Heart right ventricle (tissue), 16 donors: Measurements from ENCODE around the gene SPARC. TPM values are rescaled to one million over a fixed set of nuclear protein-coding genes. Genes with fewer than 3 reads are reported as not detected.

Source experiments
- ATAC-seq, 8 donors: fragments of 200-7000 bp; cut with Tn5 transposase; one replicate each; pipeline ENCODE4 v1.9.1; 2020; ENCODE audit warnings: mild to moderate bottlenecking in 8 of 8, moderate library complexity in 8 of 8, moderate number of reproducible peaks in 1 of 8
- DNase-seq, 2 donors: peaks; one replicate each; pipeline ENCODE4 v3.0.0-alpha.2; 2020
- H3K27ac ChIP-seq, 10 donors: fragments of 200-600 bp; sonication (generic) in 2 of 10; one replicate each; pipeline versions ENCODE4 v1.5.0 to v1.8.0; 2020 to 2022; ENCODE audit warnings: mild to moderate bottlenecking in 3 of 10
- H3K27me3 ChIP-seq, 7 donors: fragments of 200-600 bp; one replicate each; pipeline ENCODE4 v1.8.0; 2021 to 2022; ENCODE audit warnings: mild to moderate bottlenecking in 2 of 7
- H3K36me3 ChIP-seq, 9 donors: fragments of 200-600 bp; sonication (generic) in 1 of 9; one replicate each; pipeline versions ENCODE4 v1.5.0 to v1.8.0; 2020 to 2022; ENCODE audit warnings: mild to moderate bottlenecking in 2 of 9
- H3K4me1 ChIP-seq, 9 donors: fragments of 200-600 bp; sonication (generic) in 1 of 9; one replicate each; pipeline versions ENCODE4 v1.5.0 to v1.8.0; 2020 to 2022; ENCODE audit warnings: mild to moderate bottlenecking in 4 of 9
- H3K4me3 ChIP-seq, 10 donors: fragments of 200-600 bp; sonication (generic) in 2 of 10; one replicate each; pipeline versions ENCODE4 v1.5.0 to v1.8.0; 2020 to 2022; ENCODE audit warnings: mild to moderate bottlenecking in 7 of 10, moderate library complexity in 2 of 10
- H3K9me3 ChIP-seq, 11 donors: fragments of 200-600 bp in 10 of 11; sonication (generic) in 2 of 11; one replicate each; pipeline versions ENCODE4 v1.5.0 to v1.8.0; 2013 to 2022; ENCODE audit warnings: mild to moderate bottlenecking in 2 of 11, control low read depth in 1 of 11, moderate library complexity in 1 of 11
- WGBS, 2 donors: extraction: QIAGEN DNeasy Blood & Tissue Kit; methylation state at CpG; one replicate each; pipeline ENCODE4 v1.1.7; 2013; ENCODE audit warnings: inconsistent platforms in 1 of 2; 5-methylcytosine and 5-hydroxymethylcytosine counted together
- intact Hi-C, 10 donors: fragments of 100-400 bp; cut with DNase I; formaldehyde crosslinking; loops; one replicate each; pipeline versions ENCODE4 v1.11.1 to v1.14.2; 2022
- polyA plus RNA-seq, 2 donors: library from polyadenylated mRNA; stranded (reverse); fragments of 200-250 nt; gene quantifications; one replicate each; pipeline ENCODE4 v1.2.3, GENCODE V29; 2013
- total RNA-seq, 10 donors: library from RNA; stranded (reverse); fragmentation: NEBNext Ultra II Directional in 3 of 10; extraction: Animal tissue kit (Norgen Biotek cat#: 25700) in 3 of 10; gene quantifications; one replicate each; pipeline versions ENCODE4 v1.2.1 to v1.2.4, GENCODE V29; 2021 to 2023
- TF ChIP-seq, protein P1 (sequence below), 9 donors: fragments of 200-600 bp; sonication (generic) in 2 of 9; IDR thresholded peaks; one replicate each; pipeline versions ENCODE4 v1.5.0 to v1.8.0; 2021 to 2022; ENCODE audit warnings: antibody characterized with exemption in 9 of 9, mild to moderate bottlenecking in 5 of 9, moderate library complexity in 1 of 9
- donor health status: Arrhythmogenic right ventricular cardiomyopathy.
- donor health status: ischemic (EF 13 %, LVEDD 7.1; RV severe dilation, severe dysfunction).
- donor health status: healthy with polysubstance abuse.
- donor health status: DM: no; HTN: yes; CAD: no.
- donor health status: DM: no; HTN: no; CAD: no.
- donor health status: ischemic (EF 25% LVEDD 6.9; RV normal size, moderate dysfunction).
- donor health status: ischemic (EF 25% LVEDD 5.7; RV mildly dilated, moderate dysfunction).
- donor health status: healthy.
- donor health status: DM: yes; HTN: yes; CAD: no.
- donor health status: Ischemic cardiomyopathy.
- donor health status: ischemic (EF 35%, LVEDD 5.7; RV mildly dilated, moderate dysfunction).
- donor health status: nonischemic (EF 11% LVEDD 7.7; RV severe dilation, severe dysfunction).
- donor health status: DM: yes; HTN: yes; CAD: no.
- donor health status: PGD.
- donor health status: ischemic (EF 29% LVEDD 5.4; RV normal size, mild dysfunction).
- donor health status: nonischemic (EF 23%, LVEDD 6.1; RV moderate dilation, normal function).

Gene SPARC
- total and polyA plus RNA-seq, 12 donors = 144 to 1,135 (median 456) TPM

DNA sequence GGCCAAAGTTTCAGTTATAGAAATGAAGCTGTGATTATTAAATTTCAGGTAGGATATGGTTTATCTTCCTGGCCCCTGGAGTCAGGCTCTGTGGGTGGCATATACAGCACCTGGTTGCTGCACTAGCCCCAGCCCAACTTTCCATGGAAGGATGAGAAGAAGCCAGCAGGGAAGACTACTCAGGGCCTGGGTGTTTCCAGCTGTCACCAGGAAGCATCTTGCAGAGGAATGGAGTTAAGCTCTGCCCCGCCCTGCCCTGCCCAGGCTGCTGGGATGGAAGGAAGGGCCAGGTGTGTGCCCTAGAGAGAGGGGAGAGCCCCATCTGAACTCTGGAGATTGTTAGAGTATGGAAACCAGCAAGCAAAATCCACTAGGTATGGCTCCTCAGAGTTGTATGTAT, 52.8 kb downstream of the SPARC start:
- peaks cover 0 to 16% (median 5%) of the 10 kb centered on the region in 9 donors for H3K4me1 ChIP-seq
- TF ChIP-seq, protein P1, sequence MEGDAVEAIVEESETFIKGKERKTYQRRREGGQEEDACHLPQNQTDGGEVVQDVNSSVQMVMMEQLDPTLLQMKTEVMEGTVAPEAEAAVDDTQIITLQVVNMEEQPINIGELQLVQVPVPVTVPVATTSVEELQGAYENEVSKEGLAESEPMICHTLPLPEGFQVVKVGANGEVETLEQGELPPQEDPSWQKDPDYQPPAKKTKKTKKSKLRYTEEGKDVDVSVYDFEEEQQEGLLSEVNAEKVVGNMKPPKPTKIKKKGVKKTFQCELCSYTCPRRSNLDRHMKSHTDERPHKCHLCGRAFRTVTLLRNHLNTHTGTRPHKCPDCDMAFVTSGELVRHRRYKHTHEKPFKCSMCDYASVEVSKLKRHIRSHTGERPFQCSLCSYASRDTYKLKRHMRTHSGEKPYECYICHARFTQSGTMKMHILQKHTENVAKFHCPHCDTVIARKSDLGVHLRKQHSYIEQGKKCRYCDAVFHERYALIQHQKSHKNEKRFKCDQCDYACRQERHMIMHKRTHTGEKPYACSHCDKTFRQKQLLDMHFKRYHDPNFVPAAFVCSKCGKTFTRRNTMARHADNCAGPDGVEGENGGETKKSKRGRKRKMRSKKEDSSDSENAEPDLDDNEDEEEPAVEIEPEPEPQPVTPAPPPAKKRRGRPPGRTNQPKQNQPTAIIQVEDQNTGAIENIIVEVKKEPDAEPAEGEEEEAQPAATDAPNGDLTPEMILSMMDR (IDR thresholded peaks at IDR 0.05) = no peak
- intact Hi-C loops = no loop called here
- 89 to 100% methylated on average over 1 of the region's 1 CpG for WGBS, 2 donors
- no peak overlapping the region for H3K4me3 ChIP-seq
- no peak overlapping the region for H3K27ac ChIP-seq
- H3K36me3 ChIP-seq = no peaks in the 10 kb centered on the region
- DNase-seq (no peak), ATAC-seq (no peak)
- no peaks in the 10 kb centered on the region for H3K9me3 ChIP-seq
- peaks cover 0 to 3% (median 0%) of the 10 kb centered on the region in 7 donors for H3K27me3 ChIP-seq

DNA sequence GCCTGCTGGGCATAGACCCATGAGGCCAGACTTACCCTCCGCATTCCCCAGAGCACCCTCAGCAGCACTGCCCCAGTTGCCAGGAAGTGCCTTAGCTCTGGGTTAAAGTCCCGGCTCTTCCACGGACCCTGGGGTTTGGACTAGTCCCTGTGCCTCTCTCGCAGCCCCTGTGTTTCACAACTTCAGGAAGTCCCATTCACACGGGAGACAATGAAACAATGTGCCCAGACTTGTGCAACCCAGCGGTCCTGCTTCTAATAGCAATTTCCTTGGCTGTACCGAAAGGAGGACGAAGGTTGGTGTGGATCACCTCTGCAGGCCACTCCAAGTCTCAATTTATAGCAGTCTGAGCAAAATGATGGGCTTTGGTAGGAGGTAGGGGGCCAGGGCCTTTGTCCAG, 53.8 kb downstream of the SPARC start:
- intact Hi-C loops = no loop called here
- no peaks in the 10 kb centered on the region for H3K9me3 ChIP-seq
- H3K4me3 ChIP-seq = no peak overlapping the region
- no peak overlapping the region for H3K27ac ChIP-seq
- no peak for DNase-seq
- H3K4me1 ChIP-seq = peaks cover 2 to 26% (median 11%) of the 10 kb centered on the region in 9 donors
- 77 to 85% methylated on average over 8 of the region's 8 CpGs for WGBS, 2 donors
- TF ChIP-seq, protein P1 (IDR thresholded peaks at IDR 0.05) = no peak
- no peak for ATAC-seq
- peaks cover 0 to 3% (median 0%) of the 10 kb centered on the region in 7 donors for H3K27me3 ChIP-seq
- no peaks in the 10 kb centered on the region for H3K36me3 ChIP-seq

DNA sequence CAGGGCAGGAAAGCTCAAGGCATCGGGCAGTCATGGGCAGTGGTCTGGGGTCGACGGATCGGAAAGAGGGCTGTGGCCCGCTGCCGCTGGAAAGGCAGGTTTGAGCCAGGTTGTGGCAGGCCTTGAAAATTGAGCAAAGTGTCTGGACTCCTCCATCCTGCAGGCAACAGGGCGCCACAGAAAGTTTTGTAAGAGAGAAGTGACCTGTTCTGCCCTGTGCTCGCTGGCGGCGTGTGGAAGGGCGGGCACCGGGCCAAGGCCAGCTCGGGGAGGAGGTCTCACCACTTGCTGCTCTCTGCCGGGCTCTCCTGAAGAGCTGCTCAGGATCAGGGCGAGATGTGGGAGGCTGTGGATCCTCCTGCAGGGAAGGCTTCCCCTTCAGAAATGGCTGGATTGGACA, 54.2 kb downstream of the SPARC start:
- peaks cover 0 to 3% (median 0%) of the 10 kb centered on the region in 7 donors for H3K27me3 ChIP-seq
- peak; percentile 60 to 80 (median 74) for ATAC-seq

DNA sequence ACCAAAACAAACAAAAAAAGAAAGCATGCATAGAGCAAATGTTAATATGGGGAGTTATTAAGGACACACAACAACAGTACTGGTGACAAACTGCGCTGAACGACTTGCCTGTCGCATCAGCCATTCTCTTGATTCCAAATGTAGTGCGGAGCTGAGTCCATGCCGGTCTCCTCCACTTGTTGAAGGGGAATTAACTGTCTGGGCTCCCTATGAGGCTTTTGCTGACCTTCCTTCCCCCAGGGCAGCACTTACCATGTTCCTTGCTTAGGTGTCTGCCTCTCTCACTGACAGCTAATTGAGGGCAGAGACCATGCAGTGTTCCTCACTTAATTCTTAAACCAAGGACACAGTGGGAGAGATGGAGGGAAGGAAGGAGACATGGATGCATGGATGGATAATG, 54.8 kb downstream of the SPARC start:
- Histone ChIP-seq H3K9me3 (no peaks in the 10 kb centered on the region), H3K4me1 (peaks cover 2 to 29% (median 11%) of the 10 kb centered on the region in 9 donors), H3K36me3 (no peaks in the 10 kb centered on the region), H3K27me3 (peaks cover 0 to 3% (median 0%) of the 10 kb centered on the region in 7 donors), H3K4me3 (no peak overlapping the region), H3K27ac (no peak overlapping the region)
- TF ChIP-seq, protein P1 (IDR thresholded peaks at IDR 0.05) = no peak
- 90 to 94% methylated on average over 5 of the region's 5 CpGs for WGBS, 2 donors
- no peak for DNase-seq
- no peak for ATAC-seq
- intact Hi-C loops = no loop called here

More for the DNA sequence above, 54.2 kb downstream of the SPARC start:
- intact Hi-C loops = no loop called here
- WGBS, 2 donors = 49 to 61% methylated on average over 15 of the region's 15 CpGs
- Histone ChIP-seq H3K36me3 (no peaks in the 10 kb centered on the region), H3K9me3 (no peaks in the 10 kb centered on the region), H3K4me1 (peaks cover 2 to 29% (median 11%) of the 10 kb centered on the region in 9 donors), H3K4me3 (no peak overlapping the region), H3K27ac (peak overlapping the region in 1 of 10 donors; percentile 14)
- TF ChIP-seq, protein P1 (IDR thresholded peaks at IDR 0.05) = no peak
- peak; percentile 35 to 73 for DNase-seq
